ENCODE results near the gene RSU1.

Gene RSU1

DNA sequence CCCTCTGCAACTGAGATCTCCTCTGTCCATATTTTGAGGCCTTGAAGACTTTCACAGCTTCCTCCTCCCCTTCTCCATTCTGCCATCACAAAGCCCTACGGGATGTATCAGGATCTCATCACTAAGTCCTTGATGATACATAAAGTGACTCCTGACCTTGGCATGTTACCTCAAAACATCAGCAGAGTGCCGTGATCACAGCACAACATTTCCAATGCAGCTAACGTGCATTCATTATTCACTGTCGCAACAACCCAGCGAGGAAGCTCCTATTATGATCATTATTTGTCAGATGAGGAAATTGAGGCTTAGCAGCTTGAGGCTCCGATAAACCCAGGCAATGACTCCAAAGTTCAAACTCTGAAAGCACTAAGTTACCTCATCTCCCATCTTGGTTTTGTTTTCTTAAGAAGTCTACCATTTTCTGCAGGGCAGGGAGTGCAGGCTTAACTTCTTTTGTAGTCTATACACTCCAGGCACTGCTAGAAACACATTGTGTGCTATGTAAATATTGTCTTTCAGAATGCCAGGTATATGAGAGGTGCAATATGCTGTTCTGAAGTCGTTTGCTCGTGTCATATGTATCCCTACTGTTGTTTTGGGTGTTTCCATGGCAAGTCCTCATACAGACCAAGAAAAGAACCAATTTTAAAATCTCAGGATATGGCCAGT lies 215.0 kb downstream of the RSU1 start:
- no peak for DNase-seq (ENCODE audit: low read depth in 2 of 2)

DNA sequence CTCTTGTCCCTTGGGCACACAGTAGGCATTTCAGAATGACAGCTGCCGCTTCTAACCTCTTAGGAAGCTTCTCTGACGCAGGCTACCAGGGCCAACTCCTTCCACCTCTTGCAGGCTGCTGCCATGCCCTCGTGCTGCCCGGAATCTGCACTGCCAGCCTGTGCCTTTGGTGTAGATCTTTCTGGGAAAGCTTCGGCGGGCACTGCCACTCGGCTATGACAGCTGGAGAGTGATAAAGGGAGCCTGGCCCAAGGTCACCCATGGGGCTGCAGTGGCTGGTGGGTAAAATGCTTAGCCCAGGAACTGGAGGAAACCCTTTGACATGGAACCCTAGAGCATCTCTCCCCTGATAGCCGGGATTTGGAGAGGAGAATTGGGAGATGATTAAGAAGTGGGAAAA lies 217.6 kb downstream of the RSU1 start:
- DNase-seq (ENCODE audit: low read depth in 2 of 2): no peak

DNA sequence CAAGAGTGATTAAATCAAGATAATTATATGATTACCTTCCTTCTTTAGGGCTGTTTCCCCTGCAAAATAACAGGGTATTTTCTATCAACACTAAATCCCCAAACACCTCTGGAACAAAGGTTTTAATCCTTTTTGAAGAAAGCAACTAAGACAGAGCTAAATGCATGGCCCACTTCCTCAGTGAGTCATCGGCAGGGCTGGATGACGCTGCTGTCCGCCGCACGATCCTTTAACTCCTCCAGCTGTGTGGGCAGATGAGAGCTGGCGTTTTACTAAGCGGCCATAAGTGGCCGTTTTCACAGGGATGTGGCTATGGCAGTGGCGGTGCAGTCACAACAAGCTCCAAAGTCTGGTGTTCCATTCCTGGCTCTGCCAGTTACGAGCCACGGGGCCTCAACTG lies 219.6 kb downstream of the RSU1 start:
- DNase-seq (ENCODE audit: low read depth in 2 of 2): no peak

DNA sequence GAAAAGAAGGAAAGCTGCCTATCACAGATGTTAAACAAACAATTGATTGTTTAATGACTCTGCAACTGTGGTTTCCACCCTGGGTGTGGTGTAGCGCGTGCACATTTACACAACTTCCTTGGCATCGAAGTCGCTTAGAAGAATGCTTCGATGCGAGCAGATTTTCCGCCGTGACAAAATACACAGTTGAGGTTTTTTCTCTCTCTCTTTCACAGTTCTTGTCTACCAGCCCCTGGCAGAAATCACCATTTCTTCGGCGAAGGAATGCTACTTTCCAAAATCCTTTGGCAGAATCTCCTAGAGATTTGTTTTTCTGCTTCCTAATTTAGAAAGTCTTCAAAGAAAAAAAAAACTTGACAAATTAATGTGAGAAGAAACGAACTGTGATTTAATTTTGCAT lies 224.8 kb downstream of the RSU1 start:
- DNase-seq (ENCODE audit: low read depth in 2 of 2): no peak

DNA sequence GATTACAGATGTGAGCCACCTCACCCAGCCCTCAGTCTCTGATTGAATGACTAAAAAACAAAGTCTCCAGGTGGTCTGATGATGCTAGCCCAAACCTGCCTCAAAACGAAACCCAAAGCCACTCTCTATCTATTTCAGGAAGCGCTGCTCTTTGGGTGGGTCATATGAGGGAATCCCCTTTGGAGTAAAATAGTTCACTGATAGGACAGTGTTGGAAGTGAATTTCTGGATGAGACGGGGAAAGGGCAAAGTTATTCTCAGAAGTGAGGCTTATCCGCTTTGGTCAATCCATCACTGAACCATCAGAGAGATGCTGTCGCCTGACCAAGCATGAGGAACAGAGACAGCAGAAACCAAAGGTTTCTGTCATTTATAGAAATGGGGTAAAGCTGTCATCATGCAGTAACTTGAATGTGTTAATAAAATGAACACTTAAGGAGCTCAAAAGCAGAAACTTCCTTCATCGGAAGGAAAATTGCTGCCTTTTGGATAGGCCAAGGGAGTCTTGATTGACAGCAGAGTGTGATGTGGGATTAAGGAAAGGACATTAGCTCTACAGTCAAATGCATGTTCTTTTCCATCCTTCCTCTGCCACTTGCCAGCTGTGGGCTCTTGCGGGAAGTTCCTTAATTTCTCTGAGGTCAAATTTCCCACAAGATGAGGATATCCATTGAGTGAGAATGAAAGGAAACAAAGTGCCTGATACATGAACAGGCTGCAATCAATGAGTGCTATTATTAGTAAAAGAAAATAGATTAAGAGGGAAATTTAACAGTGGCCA lies 230.7 kb downstream of the RSU1 start:
- no peak for DNase-seq (ENCODE audit: low read depth in 2 of 2)

DNA sequence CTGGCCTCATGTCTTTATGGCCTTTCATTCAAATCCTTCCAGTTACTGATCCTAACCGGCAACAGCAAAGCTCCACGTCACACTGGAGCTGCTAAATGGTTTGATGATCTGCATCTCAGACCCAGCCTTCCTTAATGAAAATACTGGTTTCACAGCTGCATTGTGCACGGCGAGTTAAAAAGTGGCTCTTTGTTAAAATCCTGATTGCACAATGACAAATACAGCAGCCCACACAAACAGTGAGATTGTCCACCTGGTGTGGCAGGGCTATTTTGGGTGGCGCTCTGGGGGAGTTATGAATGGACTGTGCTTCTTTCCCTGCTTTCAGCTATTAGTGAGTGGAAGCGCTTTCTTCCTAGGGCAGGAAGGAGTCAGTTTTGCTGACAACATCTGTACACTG lies 232.1 kb downstream of the RSU1 start:
- DNase-seq (ENCODE audit: low read depth in 2 of 2): no peak

DNA sequence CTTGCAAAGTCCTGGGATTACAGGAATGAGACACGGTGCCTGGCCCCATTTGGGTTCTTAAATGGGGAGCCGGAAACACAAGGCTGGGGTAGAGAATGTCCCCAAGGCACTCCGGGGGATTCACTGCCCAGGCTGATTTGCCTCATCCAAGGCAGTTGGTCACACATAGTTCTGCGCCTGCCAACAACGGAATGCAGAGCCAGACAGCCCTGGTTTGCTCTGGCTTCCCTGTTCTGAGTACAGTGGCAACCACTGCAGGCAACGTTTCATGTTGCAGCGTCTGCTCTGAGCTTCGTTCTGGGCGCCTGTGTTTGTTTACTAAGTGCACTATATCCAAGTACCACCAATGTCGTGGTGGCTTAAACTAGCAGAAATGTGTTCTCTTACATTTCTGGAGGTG lies 233.8 kb downstream of the RSU1 start:
- DNase-seq (ENCODE audit: low read depth in 2 of 2): no peak

DNA sequence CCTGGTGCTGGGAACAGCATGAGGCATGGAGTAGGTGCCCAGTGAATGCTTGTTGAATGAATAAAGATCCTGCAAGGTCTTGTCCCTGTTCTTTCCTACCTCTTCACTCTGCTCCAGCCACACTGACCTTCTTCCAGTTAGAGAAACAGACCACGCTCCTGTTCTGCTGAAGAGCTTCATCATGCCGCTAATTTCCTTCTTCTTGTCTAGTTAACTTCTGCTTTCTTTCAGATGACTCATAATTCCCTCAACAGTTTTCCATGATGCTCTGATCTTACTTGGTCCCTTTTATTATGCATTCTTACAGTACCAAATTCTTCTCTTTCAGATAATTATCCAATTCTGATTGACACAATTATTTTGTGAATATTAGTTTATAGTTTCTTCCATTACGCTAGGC lies 236.0 kb downstream of the RSU1 start:
- no peak for DNase-seq (ENCODE audit: low read depth in 2 of 2)

DNA sequence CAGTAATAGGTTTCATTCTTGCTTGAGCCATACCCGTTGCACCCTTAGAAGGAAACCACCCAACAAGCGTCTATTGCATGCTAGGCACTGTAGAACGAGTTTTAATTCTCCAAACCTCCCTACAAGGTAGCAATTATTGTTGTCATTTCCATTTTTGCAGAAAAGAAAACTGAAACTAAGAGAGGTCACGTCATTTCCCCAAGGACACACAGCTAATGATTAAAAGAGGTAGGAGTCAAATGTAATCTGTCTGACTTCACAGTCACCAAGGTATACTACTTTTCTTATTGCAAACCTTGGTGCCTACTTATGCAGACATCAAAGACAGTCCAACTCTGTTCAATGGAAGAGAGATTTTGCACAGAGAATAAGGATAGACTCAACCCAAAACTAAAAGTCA lies 246.5 kb downstream of the RSU1 start:
- no peak for DNase-seq (ENCODE audit: low read depth in 2 of 2)

DNA sequence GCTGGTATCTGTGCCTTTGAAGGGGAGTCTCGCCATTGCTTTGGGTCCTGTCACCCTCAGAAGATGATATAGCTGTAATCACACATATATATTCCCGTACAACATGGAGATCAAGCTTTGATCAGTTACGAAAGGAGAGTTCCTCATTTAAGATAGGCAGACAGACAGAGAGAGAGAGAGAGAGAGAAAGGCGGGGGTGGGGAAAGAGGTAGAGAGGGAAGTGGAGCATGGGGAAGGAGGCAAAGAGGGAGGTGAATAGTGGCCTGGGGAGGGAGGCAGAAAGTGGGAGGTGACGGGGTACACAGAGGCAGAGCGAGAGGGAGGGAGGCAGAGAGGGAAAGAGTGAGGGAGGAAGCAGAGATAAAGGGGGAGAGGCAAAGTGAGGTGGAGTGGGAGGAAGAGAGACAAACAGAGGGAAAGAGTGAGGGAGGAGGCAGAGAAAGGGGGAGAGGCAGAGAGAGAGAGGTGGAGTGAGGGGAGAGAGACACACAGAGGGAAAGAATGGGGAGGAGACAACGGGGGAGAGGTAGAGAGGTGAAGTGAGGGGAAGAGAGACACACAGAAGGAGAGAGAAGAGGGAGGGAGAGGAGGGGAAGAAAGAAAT lies 250.9 kb downstream of the RSU1 start:
- DNase-seq (ENCODE audit: low read depth in 2 of 2): no peak

DNA sequence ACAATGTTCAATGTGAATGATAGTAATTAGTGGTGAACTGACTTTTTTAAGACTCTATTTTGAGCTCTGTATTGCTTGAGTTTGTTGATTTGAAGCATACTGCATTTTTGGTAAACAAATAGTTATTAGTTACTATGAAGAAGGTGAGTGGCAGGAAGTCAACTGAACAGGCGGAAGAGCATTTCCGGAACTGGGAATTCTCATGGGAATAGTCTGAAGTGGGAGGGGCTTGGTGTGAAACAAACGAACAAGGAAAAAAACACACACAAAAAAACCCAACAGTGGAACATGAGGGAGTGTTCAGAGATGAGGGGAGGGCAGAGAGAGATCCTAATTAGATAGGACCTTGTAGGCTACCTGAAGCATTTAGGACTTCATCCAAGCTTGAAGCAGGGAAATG lies 251.6 kb downstream of the RSU1 start:
- DNase-seq (ENCODE audit: low read depth in 2 of 2): no peak

DNA sequence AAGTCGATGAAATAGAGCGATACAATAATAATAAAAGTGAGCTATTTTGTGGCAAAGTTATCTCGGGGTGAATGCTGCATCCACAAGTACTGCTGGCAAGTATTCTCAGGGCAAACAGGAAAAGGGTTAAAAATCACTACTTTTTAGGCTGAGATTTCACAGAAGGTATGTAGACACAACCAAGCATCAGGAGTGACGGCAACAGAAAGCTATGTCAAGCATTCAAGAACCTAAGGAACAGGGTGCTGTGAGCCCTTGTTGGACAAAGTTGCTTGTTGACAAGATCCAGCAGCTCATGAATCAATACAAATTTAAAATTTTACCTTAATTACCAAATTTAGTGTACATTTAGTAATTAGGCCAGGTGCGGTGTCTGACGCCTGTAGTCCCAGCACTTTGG lies 254.3 kb downstream of the RSU1 start:
- no peak for DNase-seq (ENCODE audit: low read depth in 2 of 2)

DNA sequence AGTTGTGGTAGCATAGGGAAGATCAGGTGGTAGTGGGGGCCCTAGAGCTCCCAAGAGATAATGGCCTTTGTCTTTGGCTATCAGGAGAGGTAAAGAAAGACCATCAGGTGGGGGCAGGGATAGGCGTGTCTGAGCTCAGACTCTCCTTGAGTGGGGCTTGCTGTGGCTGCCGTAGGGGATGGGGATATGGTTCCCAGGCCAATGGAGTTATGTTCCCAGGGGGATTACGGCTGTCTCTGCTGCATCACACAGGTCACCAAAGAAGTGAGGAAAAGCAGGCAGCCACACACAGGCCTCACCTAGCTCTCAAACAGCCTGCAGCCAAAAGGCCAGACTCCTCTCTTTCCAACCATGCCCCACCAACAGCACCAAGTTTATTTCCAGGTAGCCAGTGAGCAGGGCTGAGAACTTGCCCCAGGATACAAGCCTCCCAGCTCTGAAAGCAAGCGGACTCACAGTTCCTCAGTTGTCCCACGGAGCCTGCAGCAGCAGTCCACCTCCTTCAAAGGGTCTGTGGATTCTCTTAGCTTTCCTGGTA lies 257.9 kb downstream of the RSU1 start:
- DNase-seq (ENCODE audit: low read depth in 2 of 2): no peak

DNA sequence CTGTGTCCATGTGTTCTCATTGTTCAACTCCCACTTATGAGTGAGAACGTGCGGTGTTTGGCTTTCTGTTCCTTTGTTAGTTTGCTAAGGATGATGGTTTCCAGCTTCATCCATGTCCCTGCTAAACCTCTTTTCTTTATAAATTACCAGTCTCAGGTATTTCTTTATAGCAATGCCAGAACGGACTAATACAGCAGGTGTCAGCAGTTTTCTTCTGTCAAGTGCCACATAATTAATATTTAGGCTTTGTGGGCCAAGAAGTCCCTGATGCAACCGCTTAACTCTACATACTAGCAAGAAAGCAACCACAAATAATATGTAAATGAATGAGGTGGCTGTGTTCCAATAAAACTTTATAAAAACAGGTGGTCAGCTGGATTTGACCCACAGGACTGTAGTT lies 269.3 kb downstream of the RSU1 start:
- no peak for DNase-seq (ENCODE audit: low read depth in 2 of 2)

DNA sequence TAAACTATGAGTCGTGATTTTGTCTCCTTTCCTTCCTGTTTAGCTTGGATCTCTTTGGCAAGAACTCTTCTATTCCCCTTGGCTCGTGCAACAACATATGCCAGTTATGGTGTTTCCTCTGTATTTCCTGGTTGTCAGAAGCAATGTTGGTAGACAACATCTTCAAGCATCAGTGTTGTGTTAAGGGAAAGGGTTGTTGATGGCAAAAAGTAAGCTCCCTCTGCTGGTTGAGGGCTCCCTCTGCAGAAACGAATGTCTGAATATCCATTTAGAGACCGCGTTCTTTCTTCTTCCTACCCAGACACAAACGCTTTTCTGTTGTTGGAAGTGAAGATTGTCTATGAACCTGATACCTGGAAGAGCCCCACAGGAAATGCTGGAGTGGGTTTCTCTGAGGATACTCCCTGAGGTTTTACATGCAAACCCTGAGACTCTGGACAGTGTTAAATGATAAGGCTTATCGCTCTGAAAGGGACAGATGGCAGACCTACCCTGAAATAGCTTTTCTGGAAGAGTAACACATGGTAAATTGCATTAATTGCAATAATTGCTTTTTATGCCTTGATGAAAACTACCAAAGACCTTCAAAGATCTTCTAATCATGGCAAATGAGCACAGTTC lies 272.0 kb downstream of the RSU1 start:
- no peak for DNase-seq (ENCODE audit: low read depth in 2 of 2)

DNA sequence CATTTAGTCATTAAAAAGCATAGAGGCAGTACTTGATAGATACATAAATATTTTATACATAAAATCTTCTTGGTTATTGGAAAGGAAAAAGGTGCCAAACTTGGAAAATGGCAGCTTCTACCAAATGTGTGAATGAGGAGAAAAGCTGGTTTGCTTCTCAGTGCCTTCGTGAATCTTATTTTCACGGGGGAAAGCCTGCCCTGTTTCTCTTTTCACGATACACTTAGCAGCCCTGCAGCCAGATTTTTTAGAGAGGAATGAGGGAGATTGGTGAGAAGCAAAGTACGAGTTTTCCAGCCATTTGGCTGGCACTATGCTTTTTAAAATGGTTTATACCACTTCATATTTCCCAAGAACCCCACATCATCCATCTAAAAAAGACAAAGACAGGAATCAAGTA lies 272.6 kb downstream of the RSU1 start:
- DNase-seq (ENCODE audit: low read depth in 2 of 2): no peak

DNA sequence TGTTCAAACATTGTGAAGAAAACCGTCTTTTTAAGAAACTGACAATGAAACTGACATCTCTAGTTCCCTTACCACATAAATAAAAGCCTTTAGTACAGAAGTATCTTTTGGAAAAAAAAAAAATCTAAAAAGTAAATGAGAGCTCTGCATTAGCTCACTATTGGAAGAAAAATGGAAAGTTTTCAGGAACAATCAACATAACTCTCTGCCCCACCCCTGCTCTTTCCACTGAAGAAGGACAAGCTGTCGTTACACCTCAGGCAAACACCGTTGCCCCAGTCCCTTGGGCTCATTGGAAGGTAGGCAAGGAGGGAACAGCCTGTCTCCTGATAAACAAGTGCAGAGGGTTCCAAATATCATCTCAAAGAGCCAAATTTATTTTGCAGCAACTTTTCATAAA lies 273.1 kb downstream of the RSU1 start:
- no peak for DNase-seq (ENCODE audit: low read depth in 2 of 2)

All from stimulated activated CD4-positive, alpha-beta T cell treated with anti-CD3 and anti-CD28 coated beads, Interleukin-12 subunit alpha, Interleukin-12 subunit beta, amount 100 ng/mL, for 24 hours (primary cell).